Chondrocyte (in vitro differentiated cells): ENCODE results near the gene PSMD13. TPM values are rescaled to one million over a fixed set of nuclear protein-coding genes. Genes with fewer than 3 reads are reported as not detected.
"Not testable (repeated sequence)": the region's sequence is repeated elsewhere in the genome, so short reads cannot be mapped to it uniquely, and the experiment has no call there.

Experiments used
- DNase-seq: peaks from one replicate; pipeline ENCODE4 v3.0.0; 2021; ENCODE audit warnings: mixed read lengths, low spot score
- H3K27ac Mint-ChIP-seq: one replicate; pipeline ENCODE4 v1.8.0; 2021; ENCODE audit warnings: mild to moderate bottlenecking, moderate library complexity, mixed read lengths; ENCODE audit not compliant: unreplicated experiment
- H3K27me3 Mint-ChIP-seq: 2 replicates; pipeline ENCODE4 v1.8.0; 2021; ENCODE audit warnings: low read depth, mixed read lengths
- H3K36me3 Mint-ChIP-seq: 2 replicates; pipeline ENCODE4 v1.8.0; 2021; ENCODE audit warnings: low read depth, mixed read lengths
- H3K4me1 Mint-ChIP-seq: 2 replicates; pipeline ENCODE4 v1.8.0; 2021; ENCODE audit warnings: low read depth, mild to moderate bottlenecking, mixed read lengths
- H3K4me3 Mint-ChIP-seq: one replicate; pipeline ENCODE4 v1.8.0; 2021; ENCODE audit warnings: mild to moderate bottlenecking, moderate library complexity, mixed read lengths; ENCODE audit not compliant: unreplicated experiment
- H3K9me3 Mint-ChIP-seq: 2 replicates; pipeline ENCODE4 v1.8.0; 2021; ENCODE audit warnings: low read depth, mixed read lengths
- CTCF ChIP-seq: fragments of 200-600 bp; sonication (generic); IDR thresholded peaks from 2 replicates; pipeline ENCODE4 v1.5.0; 2021; ENCODE audit warnings: antibody characterized with exemption, mild to moderate bottlenecking, moderate library complexity
- long read RNA-seq: library from polyadenylated mRNA; stranded (forward); transcript quantifications from one replicate; pipeline ENCODE4 v2.0.0, GENCODE V29; 2021
- total RNA-seq: library from RNA; stranded (reverse); gene quantifications from 3 replicates; pipeline ENCODE4 v1.2.1, GENCODE V29; 2021

Gene PSMD13
- total RNA-seq: 103 to 122 TPM (median 104 TPM) in 3 replicates
- long read RNA-seq, transcript PSMD13-212 (13 exons, 1,991 nt): major isoform, 169 of 195 reads
- long read RNA-seq, transcript PSMD13-207 (1 exons, 2,200 nt): minor isoform, 5 of 195 reads
- long read RNA-seq, transcript PSMD13-202 (12 exons, 1,489 nt): minor isoform, 8 of 195 reads
- long read RNA-seq, partial matches to known transcripts: 0 of 195 reads
- long read RNA-seq, other reads (novel, unspliced or antisense): 10 of 195 reads

GRCh38 chr11:236774-237767 is at the start of gene PSMD13:
Gene PSMD13, plus strand, starts transcription at chr11:236976. Its CDS starts 74 bp downstream, at chr11:237050.
- Mint-ChIP-seq H3K4me1 (peaks cover 30% of the 10 kb centered on the region), H3K27ac (peak within 1 kb of the TSS; percentile 97), H3K4me3 (peak within 1 kb of the TSS; percentile 95), H3K9me3 (no peaks in the 10 kb centered on the region), H3K36me3 (peaks cover 9% of the 10 kb centered on the region), H3K27me3 (no peaks in the 10 kb centered on the region)
- DNase-seq: no peak
- peak; percentile 12 for TF ChIP-seq CTCF

GRCh38 chr11:189200-189783 is 47.5 kb upstream of the PSMD13 start:
- not testable (repeated sequence) for DNase-seq, H3K9me3 Mint-ChIP-seq, H3K27ac Mint-ChIP-seq, H3K4me3 Mint-ChIP-seq, H3K4me1 Mint-ChIP-seq, H3K36me3 Mint-ChIP-seq, H3K27me3 Mint-ChIP-seq

GRCh38 chr11:189843-190311 is 46.9 kb upstream of the PSMD13 start:
- not testable (repeated sequence) for H3K27ac Mint-ChIP-seq, H3K9me3 Mint-ChIP-seq, H3K4me1 Mint-ChIP-seq, DNase-seq, H3K36me3 Mint-ChIP-seq, H3K4me3 Mint-ChIP-seq, H3K27me3 Mint-ChIP-seq
- TF ChIP-seq CTCF: peak; percentile 58

GRCh38 chr11:190546-190945 is 46.2 kb upstream of the PSMD13 start:
- not testable (repeated sequence) for H3K36me3 Mint-ChIP-seq, H3K9me3 Mint-ChIP-seq, H3K4me3 Mint-ChIP-seq, DNase-seq, H3K4me1 Mint-ChIP-seq, H3K27me3 Mint-ChIP-seq, H3K27ac Mint-ChIP-seq

- H3K27me3 Mint-ChIP-seq, H3K27ac Mint-ChIP-seq, H3K4me3 Mint-ChIP-seq, H3K36me3 Mint-ChIP-seq, DNase-seq, H3K9me3 Mint-ChIP-seq, H3K4me1 Mint-ChIP-seq: not testable (repeated sequence)
- TF ChIP-seq CTCF: peak; percentile 60
These were observed 45.0 kb upstream of the PSMD13 start for GRCh38 chr11:191490-192478.

- not testable (repeated sequence) for H3K27ac Mint-ChIP-seq, H3K27me3 Mint-ChIP-seq, H3K9me3 Mint-ChIP-seq, DNase-seq, H3K4me1 Mint-ChIP-seq, H3K36me3 Mint-ChIP-seq, H3K4me3 Mint-ChIP-seq
These were observed 44.1 kb upstream of the PSMD13 start, which contains the start of gene SCGB1C1 for GRCh38 chr11:192674-193128. Gene SCGB1C1, plus strand, starts transcription at chr11:193078. Its CDS starts 22 bp downstream, at chr11:193100.

GRCh38 chr11:193481-193880 is 43.3 kb upstream of the PSMD13 start:
- not testable (repeated sequence) for H3K27me3 Mint-ChIP-seq, H3K4me1 Mint-ChIP-seq, H3K36me3 Mint-ChIP-seq, H3K27ac Mint-ChIP-seq, H3K9me3 Mint-ChIP-seq, H3K4me3 Mint-ChIP-seq
- DNase-seq: peak; percentile 44
